GM18526 (cell line): Measurements from ENCODE around the gene ZNF532.

Experiments
- POLR2A ChIP-seq: IDR thresholded peaks from 3 replicates; pipeline ENCODE4 v1.6.1; 2011; ENCODE audit not compliant: insufficient read length; ENCODE audit errors: extremely low read depth

The ZNF532 gene

GRCh38 chr18:58960946-58961722 is 96.5 kb downstream of the ZNF532 start:
- TF ChIP-seq POLR2A = no peak

- no peak for TF ChIP-seq POLR2A
Measured at GRCh38 chr18:58962336-58962735, 97.7 kb downstream of the ZNF532 start.

- TF ChIP-seq POLR2A = no peak
Measured at GRCh38 chr18:58965291-58966004, 100.8 kb downstream of the ZNF532 start.

- TF ChIP-seq POLR2A = no peak
Measured at GRCh38 chr18:58966005-58966677, 101.5 kb downstream of the ZNF532 start.

GRCh38 chr18:58966704-58967103 is 102.0 kb downstream of the ZNF532 start:
- TF ChIP-seq POLR2A = no peak

- no peak for TF ChIP-seq POLR2A
Measured at GRCh38 chr18:58967751-58968254, 103.1 kb downstream of the ZNF532 start.

- peak; percentile 23 for TF ChIP-seq POLR2A
Measured at GRCh38 chr18:58970943-58971790, 106.5 kb downstream of the ZNF532 start.

GRCh38 chr18:58975296-58975695 is 110.6 kb downstream of the ZNF532 start:
- no peak for TF ChIP-seq POLR2A

GRCh38 chr18:58975781-58976180 is 111.1 kb downstream of the ZNF532 start:
- no peak for TF ChIP-seq POLR2A

GRCh38 chr18:58977223-58977622 is 112.5 kb downstream of the ZNF532 start:
- no peak for TF ChIP-seq POLR2A

GRCh38 chr18:58977801-58978200 is 113.1 kb downstream of the ZNF532 start:
- no peak for TF ChIP-seq POLR2A

- no peak for TF ChIP-seq POLR2A
Measured at GRCh38 chr18:58978916-58979315, 114.2 kb downstream of the ZNF532 start.

- TF ChIP-seq POLR2A = no peak
Measured at GRCh38 chr18:58979615-58980014, 114.9 kb downstream of the ZNF532 start.

GRCh38 chr18:58980991-58981390 is 116.3 kb downstream of the ZNF532 start:
- TF ChIP-seq POLR2A = no peak
